HG03520 (cell line): ENCODE results near the gene EMP2.
"Not testable (repeated sequence)": the region's sequence is repeated elsewhere in the genome, so short reads cannot be mapped to it uniquely, and the experiment has no call there.

Source experiments
- ATAC-seq: cut with Tn5 transposase; IDR thresholded peaks from one replicate; pipeline ENCODE4 v1.9.1; 2021; ENCODE audit warnings: mild to moderate bottlenecking, moderate library complexity; ENCODE audit not compliant: unreplicated experiment

Gene EMP2

DNA sequence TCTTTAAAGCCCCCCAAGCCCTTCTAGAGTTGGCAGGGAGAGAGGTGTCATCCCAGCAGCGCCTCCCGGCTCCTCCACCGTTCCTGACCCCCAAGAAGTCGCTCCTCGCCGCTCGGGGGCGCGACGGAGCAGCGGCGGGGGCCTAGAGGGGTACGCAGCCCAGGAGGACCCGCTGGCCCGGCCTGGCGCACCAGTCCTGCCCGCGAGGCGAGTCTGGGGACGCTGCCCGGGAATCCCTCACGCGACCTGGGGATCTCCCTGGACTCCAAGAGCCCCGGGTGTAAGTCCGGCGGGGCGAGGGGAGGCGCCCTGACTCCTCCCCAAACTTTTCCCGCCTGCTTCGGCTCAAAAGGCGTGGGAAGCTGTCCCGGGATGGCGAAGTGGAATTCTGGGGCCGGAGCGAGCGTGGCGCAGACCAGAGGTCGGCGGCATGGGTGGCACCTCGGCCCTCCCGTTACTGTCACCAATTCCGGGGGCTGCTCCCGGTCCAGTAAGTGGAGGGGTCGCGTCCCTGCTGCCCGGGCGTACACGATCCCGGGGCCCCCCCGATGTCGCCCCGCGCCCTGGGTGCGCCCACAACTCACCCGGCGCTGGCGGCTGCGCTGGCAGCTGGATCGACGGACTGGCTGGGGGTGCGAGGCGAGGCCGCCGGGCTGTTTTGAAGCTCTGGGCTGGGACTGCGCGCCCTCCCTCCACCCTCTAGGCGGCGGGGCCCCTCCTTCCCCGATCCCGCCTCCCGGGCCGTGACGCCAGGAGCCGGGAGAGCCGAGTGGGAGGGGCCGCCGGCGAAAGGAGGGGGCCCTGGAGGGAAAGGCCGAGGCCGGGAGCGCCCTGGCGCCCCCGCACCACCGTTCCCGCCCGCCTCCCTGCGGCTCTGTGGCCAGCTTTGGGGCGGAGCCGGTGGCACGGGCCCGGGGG is at the start of gene EMP2:
Gene EMP2 (minus strand): TSS at position 634 of the 918 bp plus-strand sequence. CDS start 32,981 bp downstream, outside the sequence.
- no peak for ATAC-seq

GRCh38 chr16:10629592-10629963 is 49.2 kb upstream of the EMP2 start:
- ATAC-seq = no peak

DNA sequence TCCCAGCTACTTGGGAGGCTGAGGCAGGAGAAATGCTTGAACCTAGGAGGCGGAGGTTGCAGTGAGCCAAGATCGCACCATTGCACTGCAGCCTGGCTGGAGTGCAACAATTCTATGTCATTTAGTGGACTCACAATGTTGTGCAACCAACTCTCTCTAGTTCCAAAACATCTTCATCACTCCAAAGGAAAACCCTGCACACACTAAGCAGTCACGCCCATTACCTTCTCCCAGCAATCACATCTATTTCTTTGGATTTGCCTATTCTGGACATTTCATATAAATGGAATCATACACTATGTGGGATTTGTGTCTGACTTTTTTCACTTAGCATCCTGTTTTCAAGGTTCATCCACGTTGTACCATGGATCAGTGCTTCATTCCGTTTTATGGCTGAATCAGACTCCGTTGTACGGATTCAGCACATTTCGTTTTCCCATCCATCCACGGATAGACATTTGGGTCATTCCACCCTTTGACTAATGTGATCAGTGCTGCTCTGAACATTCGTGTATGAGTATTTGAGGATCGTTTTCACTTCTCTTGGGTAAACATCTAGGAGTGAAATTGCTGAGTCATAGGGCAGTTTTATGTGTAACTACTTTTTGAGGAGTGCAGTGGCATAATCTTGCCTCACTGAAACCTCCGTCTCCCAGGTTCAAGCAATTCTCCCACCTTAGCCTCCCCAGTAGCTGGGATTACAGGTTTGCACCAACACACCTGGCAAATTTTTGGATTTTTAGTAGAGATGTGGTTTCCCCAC is 45.4 kb upstream of the EMP2 start:
- no peak for ATAC-seq

DNA sequence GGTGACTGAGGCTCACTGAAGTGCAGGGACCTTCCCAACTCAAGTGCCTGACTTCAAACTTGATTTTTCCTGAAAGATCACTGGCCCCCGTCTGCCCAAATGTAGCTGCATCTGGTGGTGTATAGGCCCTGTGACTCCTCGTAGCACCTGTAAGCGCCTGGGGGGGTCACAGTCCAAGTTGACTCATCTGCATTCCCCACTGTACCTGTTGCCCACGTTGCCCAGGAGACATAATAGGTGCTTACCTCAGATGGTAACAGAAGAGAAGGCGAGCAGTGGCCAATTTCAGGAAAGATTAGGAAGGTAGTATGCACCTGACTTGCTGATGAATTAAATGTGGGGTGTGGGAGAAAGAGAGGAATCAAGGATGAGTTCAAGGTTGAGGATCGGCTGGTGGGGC is 44.1 kb upstream of the EMP2 start:
- ATAC-seq = no peak

- ATAC-seq = no peak
Observed at GRCh38 chr16:10623059-10623458, 42.7 kb upstream of the EMP2 start.

DNA sequence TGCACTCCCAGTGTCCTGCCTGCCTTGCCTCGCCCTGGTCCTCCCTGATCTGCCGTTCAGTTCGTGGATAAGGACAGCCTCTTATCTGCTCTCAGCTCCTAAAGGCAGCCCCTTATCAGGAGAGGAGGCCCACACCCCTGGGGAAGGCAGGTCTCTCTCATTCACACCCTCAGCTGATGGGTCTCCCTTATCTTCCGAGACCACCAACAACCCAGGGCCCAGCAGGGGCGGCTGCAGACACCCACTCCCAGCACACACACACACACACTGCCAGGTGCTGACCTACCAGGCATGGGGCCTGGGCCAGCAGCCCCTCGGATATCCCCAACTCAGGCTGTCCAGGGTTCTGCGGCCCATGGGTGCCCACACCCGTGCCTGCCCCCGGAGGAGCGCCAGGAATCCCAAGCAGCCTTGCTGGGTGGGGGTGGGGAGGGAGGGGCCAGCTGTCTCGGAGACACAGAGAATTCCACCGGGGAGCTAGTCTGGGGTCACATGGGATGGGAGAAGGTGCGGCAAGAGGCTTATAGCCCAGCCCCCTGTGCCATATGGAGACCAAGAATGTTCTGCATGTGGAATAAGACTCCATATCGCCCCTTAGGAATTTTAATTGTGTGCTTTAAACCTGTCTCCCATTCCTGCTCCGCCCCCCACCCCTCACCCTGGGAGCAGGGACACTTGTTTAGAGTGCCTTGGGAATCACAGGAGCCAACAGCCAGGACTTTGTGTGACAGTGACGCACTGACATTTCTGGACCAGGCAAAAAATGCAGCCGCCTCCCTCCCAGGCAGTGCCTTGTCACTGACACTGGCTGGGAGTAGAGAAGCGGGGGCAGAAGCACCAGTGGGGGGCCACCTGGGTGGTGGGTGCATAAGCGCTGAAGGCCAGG is 41.9 kb upstream of the EMP2 start:
- ATAC-seq = no peak

DNA sequence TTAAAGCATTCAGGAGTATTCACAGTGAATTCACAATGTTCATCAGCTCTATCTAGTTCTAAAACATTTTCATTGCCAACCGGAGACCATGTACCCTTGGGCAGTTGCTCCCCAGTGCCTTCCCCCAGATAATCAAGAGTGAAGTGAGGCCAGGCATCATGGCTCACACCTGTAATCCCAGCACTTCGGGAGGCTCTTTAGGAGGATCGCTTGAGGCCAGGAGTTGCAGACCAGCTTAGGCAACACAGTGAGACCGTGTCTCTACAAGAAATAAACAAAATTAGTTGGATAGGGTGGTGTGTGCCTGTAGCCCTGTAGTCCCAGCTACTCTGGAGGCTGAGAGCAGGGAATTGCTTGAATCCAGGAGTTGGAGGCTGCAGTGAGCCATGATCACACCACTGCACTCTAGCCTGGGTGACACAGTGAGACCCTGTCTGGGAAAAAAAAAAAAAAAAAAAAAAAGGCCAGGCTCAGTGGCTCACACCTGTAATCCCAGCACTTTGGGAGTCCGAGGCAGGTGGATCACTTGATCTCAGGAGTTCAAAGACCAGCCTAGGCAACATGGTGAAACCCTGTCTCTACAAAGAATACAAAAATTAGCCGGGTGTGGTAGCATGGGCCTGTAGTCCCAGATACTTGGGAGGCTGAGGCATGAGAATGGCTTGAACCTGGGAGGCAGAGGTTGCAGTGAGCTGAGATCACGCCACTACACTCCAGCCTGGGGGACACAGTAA is 41.0 kb upstream of the EMP2 start:
- ATAC-seq = not testable (repeated sequence)

- ATAC-seq = no peak
Observed at GRCh38 chr16:10620120-10620519, 39.7 kb upstream of the EMP2 start.

DNA sequence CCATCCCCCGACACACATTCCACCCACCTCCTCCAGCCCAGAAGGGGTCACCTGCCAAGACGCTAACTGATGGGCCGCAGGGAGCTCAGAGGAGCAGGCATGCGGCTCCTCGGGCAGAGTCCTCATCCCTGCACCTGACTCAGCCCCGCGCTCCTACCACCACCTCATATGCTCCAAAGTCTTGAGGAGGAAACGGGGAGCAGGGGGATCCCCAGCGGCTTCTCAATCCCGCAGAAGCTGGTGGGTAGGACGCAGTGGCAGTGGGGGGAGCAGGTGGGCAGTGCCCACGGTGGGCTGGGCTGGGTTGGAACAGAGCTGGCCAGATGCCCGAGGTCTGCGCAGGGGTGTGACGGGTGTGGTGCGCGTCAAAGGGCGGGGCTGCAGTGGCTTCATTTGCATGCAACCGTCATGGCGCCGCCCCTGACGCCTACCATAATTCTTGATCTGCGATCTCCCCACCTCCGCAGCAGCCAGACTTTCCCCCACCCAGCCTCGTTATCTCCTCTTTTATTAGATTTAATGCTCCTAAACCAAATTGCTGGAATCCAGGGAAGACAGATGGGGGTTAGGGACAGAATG is 39.0 kb upstream of the EMP2 start:
- ATAC-seq = no peak

- ATAC-seq = no peak
Observed at GRCh38 chr16:10618710-10619209, 38.4 kb upstream of the EMP2 start.

DNA sequence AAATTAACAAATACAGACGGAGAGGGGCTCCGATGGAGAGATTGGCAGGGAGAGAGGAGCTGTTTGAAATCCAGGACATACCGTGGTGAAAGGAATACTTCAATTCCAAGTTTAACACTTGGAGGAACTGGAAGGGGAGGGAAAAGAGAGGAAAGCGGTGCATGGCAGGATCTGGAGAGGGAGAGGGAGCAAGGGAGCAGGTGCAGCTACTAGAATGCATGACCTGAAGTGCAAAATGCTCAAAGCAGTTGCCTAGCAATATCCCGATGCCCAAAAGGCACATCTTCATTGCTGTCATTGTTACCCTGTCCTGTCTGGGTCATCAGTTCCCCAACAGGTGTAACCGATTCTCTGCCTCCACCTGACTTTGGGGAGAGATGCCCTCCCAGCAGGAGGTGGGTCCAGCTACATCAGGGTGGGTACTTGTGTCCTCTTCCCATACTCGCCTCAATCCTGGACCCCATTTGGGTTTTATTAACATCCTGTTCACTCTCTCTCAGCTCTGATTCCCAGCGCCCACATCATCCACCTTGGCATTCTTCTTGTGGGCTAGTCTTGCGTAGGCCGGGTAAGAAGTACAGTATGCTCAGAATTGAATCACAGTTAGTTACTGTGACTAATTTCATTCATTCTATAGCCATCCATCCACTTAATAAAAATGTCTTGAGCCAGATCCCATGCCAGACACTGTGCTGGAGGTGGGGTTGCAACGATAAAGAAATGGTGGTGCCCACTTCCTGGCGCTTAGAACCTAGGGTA is 37.4 kb upstream of the EMP2 start:
- ATAC-seq = no peak

DNA sequence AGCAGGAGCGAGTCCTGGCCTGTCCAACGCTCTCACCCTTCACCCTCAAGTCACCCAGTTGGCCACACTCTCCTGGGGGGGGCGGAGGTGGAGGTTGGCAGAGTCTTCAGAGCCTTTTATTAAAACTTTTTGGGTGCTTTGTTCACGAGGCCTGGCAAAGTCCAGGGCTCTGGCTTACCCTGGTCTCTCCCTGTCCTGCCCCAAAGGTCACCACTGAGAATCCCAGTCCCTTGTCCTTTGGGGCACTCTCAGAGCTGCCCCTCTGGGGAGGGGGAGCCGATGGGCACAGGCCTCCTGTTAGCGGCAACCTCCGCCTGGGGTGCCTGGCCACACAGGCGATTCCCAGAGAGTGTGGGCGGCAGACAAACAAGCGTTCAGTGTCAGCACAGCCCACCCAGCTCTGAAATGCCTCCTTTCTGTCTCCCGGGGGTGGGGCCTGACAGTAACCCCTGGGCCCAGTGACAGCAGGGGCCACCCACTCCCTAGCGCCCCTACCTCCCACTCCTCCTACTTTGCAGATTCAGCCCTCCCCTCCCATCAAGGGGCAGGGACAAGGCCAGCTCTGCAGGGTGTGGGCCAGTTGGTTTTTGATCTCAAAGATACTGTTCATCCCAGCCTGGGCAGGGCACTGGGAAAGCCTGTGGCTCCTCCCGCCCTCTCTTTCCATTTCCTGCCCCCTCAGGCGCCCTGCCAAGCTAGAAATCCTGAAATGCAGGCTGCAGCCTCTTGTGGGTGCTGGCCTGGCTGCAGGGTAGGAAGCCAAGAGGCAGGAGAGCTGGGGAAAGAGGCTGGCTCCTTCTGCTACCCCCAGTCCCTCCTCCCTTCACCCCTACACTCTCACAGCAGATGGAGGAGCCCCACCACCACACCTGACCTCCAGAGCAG is 36.6 kb upstream of the EMP2 start:
- ATAC-seq = no peak

DNA sequence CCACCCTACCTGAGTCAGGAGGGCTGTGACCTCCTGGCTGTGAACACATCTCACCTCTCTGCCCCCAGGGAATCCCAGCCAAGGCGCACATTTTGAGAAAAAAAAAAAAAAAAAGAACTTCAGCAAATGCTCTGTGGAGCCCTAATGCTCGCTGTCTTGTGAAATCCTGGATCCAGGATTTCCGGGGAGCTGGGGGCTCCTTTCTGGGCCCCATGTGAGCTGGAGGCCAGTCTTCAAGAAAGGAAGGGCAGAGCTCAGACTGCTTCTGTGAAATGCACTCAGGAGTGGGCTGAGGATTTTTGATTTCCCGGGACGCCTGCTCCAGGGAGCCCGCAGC is 36.0 kb upstream of the EMP2 start:
- no peak for ATAC-seq

GRCh38 chr16:10614685-10615084 is 34.3 kb upstream of the EMP2 start:
- no peak for ATAC-seq

DNA sequence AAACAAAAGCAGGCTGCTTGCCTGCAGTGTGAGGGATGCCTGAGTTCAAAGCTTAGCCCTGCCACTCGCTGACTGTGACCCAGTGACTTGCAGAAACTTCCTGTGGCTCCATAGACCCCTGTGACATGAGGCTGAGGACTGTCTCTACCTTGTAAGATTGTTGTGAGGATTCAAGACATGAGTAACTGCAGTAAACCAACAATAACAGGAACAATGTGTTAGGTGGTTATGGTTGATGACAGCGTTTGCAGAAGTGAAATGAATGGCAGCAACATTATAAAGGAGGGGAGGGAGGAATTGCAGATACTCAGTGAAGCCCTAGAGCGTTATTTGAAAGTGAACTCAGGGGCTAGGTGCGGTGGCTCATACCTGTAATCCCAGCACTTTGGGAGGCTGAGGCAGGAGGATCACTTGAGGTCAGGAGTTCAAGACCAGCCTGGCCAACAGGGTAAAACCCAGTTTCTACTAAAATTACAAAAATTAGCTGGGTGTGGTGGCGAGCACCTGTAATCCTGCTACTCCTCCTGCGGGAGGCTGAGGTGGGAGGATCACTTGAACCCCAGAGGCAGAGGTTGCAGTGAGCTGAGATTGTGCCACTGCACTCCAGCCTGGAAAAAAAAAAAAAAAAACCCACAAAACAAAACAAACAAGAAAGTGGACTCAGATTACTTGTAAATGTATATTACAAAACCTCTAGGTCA is 33.5 kb upstream of the EMP2 start:
- peak; percentile 50 for ATAC-seq

DNA sequence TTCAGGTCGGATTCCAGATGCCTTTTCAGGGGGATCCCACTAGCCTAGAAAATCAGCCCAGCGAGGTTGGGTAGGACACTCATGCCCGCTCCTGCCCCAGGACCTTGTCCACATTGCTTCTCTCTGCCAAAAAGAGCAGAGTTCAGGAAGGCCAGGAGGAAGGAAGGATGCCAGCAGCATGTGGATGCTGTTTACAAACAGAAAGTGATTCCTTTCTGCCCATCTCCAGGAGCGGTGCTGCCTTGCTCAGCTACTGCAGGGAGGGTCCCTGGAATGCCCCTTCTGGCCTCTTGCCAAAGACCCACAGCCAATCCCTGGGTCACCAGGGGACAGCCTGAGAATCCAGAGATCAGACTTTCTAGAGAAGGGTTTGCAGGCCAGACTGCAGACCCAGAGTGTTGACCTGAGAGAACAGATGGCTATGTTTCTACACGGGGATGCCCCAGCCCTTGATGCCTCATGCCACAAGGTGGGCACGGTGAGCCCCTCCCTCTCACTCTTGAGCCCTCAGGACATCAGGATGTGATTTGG is 32.3 kb upstream of the EMP2 start:
- no peak for ATAC-seq

GRCh38 chr16:10611825-10612342 is 31.5 kb upstream of the EMP2 start:
- no peak for ATAC-seq
